Ishikawa (cell line): Measurements from ENCODE around the gene ADARB1.

ENCODE experiments used
- CEBPB ChIP-seq: IDR thresholded peaks from 2 replicates; pipeline ENCODE4 v1.6.1; 2012
- CREB1 ChIP-seq: IDR thresholded peaks from 2 replicates; pipeline ENCODE4 v1.6.1; 2012; ENCODE audit warnings: low read depth
- EGR1 ChIP-seq: IDR thresholded peaks from 2 replicates; pipeline ENCODE4 v1.6.1; 2012
- EP300 ChIP-seq: IDR thresholded peaks from 2 replicates; pipeline ENCODE4 v1.6.1; 2012; ENCODE audit warnings: borderline replicate concordance
- FOXM1 ChIP-seq: IDR thresholded peaks from 2 replicates; pipeline ENCODE4 v1.6.1; 2012; ENCODE audit warnings: low read depth, borderline replicate concordance
- MAX ChIP-seq: IDR thresholded peaks from 2 replicates; pipeline ENCODE4 v1.6.1; 2012
- NFIC ChIP-seq: IDR thresholded peaks from 2 replicates; pipeline ENCODE4 v1.6.1; 2012
- RAD21 ChIP-seq: IDR thresholded peaks from 2 replicates; pipeline ENCODE4 v1.6.1; 2012; ENCODE audit warnings: low read depth
- REST ChIP-seq: IDR thresholded peaks from 2 replicates; pipeline ENCODE4 v1.6.1; 2012; ENCODE audit warnings: low read depth, mild to moderate bottlenecking
- TAF1 ChIP-seq: IDR thresholded peaks from 2 replicates; pipeline ENCODE4 v1.6.1; 2012; ENCODE audit warnings: low read depth, mild to moderate bottlenecking
- TCF12 ChIP-seq: IDR thresholded peaks from 2 replicates; pipeline ENCODE4 v1.6.1; 2012; ENCODE audit warnings: low read depth
- TEAD4 ChIP-seq: IDR thresholded peaks from 2 replicates; pipeline ENCODE4 v1.6.1; 2012
- USF1 ChIP-seq: IDR thresholded peaks from 2 replicates; pipeline ENCODE4 v1.6.1; 2012
- YY1 ChIP-seq: IDR thresholded peaks from 2 replicates; pipeline ENCODE4 v1.6.1; 2012; ENCODE audit warnings: low read depth
- ZBTB7A ChIP-seq: IDR thresholded peaks from 2 replicates; pipeline ENCODE4 v1.6.1; 2012; ENCODE audit warnings: low read depth

The ADARB1 gene

GRCh38 chr21:45108808-45109781, 34.7 kb downstream of the ADARB1 start:
- no peak for TF ChIP-seq MAX
- no peak for TF ChIP-seq TEAD4
- no peak for TF ChIP-seq CEBPB
- TF ChIP-seq EP300: no peak
- TF ChIP-seq RAD21: no peak
- no peak for TF ChIP-seq EGR1
- no peak for TF ChIP-seq YY1
- TF ChIP-seq NFIC: no peak
- no peak for TF ChIP-seq ZBTB7A
- TF ChIP-seq TCF12: no peak
- no peak for TF ChIP-seq TAF1
- no peak for TF ChIP-seq USF1
- no peak for TF ChIP-seq FOXM1
- no peak for TF ChIP-seq CREB1

GRCh38 chr21:45109831-45110492, 35.6 kb downstream of the ADARB1 start:
- TF ChIP-seq MAX (no peak), CREB1 (no peak), TEAD4 (no peak), YY1 (no peak), EP300 (no peak), TCF12 (no peak), CEBPB (no peak), ZBTB7A (no peak)

GRCh38 chr21:45110873-45111624, 36.7 kb downstream of the ADARB1 start:
- TF ChIP-seq ZBTB7A (no peak), EP300 (no peak), NFIC (no peak)

GRCh38 chr21:45111703-45112102, 37.3 kb downstream of the ADARB1 start:
- no peak for TF ChIP-seq CREB1
- no peak for TF ChIP-seq USF1
- no peak for TF ChIP-seq NFIC
- no peak for TF ChIP-seq ZBTB7A
- TF ChIP-seq CEBPB: no peak
- no peak for TF ChIP-seq EP300
- no peak for TF ChIP-seq FOXM1
- no peak for TF ChIP-seq MAX
- no peak for TF ChIP-seq TCF12
- TF ChIP-seq EGR1: no peak
- no peak for TF ChIP-seq REST
- no peak for TF ChIP-seq TEAD4
- TF ChIP-seq YY1: no peak
- no peak for TF ChIP-seq RAD21

- TF ChIP-seq FOXM1: no peak
- TF ChIP-seq YY1: no peak
- TF ChIP-seq RAD21: no peak
- TF ChIP-seq CEBPB: no peak
Measured at GRCh38 chr21:45112371-45112770, 38.0 kb downstream of the ADARB1 start.

- TF ChIP-seq FOXM1 (no peak), ZBTB7A (no peak), TCF12 (no peak), TEAD4 (no peak), RAD21 (no peak), YY1 (no peak), EP300 (no peak), REST (no peak), CREB1 (no peak), MAX (no peak), TAF1 (no peak), NFIC (no peak), CEBPB (no peak), EGR1 (no peak), USF1 (no peak)
Measured at GRCh38 chr21:45113543-45113942, 39.2 kb downstream of the ADARB1 start.
